ENCODE measurements around the gene LIMK2. TPM values are rescaled to one million over a fixed set of nuclear protein-coding genes. Genes with fewer than 3 reads are reported as not detected.

Gene LIMK2
- total RNA-seq, 1 experiment from 2014 or later: 6.8 TPM

GRCh38 chr22:31272522-31273446 is 60.7 kb downstream of the LIMK2 start:
- peak; percentile 65 for DNase-seq (ENCODE audit: low read depth)

DNA sequence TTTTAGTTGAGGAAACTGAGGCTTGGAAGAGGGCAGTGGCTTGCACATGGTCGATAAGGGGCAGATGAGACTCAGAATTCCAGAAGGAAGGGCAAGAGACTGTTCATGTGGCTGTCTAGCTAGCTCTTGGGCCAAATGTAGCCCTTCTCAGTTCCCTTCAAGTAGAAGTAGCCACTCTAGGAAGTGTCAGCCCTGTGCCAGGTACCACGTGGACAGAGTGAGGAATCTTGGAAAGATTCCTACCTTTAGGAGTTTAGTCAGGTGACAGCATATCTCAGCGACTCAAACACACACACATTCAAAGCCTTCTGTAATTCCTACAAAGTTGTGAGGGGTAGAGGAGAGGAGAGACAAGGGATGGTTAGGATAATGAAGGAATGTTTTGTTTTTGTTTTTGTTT is 61.9 kb downstream of the LIMK2 start:
- DNase-seq (ENCODE audit: low read depth): no peak

- DNase-seq (ENCODE audit: low read depth): no peak
Measured at GRCh38 chr22:31275018-31275417, 62.9 kb downstream of the LIMK2 start.

GRCh38 chr22:31275576-31275975 is 63.5 kb downstream of the LIMK2 start:
- no peak for DNase-seq (ENCODE audit: low read depth)

GRCh38 chr22:31276426-31277167 is 64.5 kb downstream of the LIMK2 start:
- no peak for DNase-seq (ENCODE audit: low read depth)

GRCh38 chr22:31277741-31278140 is 65.6 kb downstream of the LIMK2 start:
- no peak for DNase-seq (ENCODE audit: low read depth)

- no peak for DNase-seq (ENCODE audit: low read depth)
Measured at GRCh38 chr22:31278151-31278621, 66.1 kb downstream of the LIMK2 start.

DNA sequence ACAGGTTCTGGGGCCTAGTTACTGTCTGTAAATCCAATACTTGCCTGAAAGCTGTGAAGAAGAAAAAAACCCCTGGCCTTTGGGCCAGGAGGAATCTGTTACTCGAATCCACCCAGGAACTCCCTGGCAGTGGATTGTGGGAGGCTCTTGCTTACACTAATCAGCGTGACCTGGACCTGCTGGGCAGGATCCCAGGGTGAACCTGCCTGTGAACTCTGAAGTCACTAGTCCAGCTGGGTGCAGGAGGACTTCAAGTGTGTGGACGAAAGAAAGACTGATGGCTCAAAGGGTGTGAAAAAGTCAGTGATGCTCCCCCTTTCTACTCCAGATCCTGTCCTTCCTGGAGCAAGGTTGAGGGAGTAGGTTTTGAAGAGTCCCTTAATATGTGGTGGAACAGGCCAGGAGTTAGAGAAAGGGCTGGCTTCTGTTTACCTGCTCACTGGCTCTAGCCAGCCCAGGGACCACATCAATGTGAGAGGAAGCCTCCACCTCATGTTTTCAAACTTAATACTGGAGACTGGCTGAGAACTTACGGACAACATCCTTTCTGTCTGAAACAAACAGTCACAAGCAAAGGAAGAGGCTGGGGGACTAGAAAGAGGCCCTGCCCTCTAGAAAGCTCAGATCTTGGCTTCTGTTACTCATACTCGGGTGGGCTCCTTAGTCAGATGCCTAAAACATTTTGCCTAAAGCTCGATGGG is 66.7 kb downstream of the LIMK2 start:
- DNase-seq (ENCODE audit: low read depth): no peak

DNA sequence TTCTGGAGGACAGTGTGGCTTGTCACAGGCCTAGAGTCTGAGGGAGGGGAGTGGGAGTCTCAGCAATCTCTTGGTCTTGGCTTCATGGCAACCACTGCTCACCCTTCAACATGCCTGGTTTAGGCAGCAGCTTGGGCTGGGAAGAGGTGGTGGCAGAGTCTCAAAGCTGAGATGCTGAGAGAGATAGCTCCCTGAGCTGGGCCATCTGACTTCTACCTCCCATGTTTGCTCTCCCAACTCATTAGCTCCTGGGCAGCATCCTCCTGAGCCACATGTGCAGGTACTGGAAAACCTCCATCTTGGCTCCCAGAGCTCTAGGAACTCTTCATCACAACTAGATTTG is 67.2 kb downstream of the LIMK2 start:
- no peak for DNase-seq (ENCODE audit: low read depth)

DNA sequence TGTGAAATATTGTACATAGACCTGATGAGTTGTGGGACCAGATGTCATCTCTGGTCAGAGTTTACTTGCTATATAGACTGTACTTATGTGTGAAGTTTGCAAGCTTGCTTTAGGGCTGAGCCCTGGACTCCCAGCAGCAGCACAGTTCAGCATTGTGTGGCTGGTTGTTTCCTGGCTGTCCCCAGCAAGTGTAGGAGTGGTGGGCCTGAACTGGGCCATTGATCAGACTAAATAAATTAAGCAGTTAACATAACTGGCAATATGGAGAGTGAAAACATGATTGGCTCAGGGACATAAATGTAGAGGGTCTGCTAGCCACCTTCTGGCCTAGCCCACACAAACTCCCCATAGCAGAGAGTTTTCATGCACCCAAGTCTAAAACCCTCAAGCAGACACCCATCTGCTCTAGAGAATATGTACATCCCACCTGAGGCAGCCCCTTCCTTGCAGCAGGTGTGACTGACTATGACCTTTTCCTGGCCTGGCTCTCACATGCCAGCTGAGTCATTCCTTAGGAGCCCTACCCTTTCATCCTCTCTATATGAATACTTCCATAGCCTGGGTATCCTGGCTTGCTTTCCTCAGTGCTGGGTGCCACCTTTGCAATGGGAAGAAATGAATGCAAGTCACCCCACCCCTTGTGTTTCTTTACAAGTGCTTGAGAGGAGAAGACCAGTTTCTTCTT is 67.9 kb downstream of the LIMK2 start:
- DNase-seq (ENCODE audit: low read depth): no peak

GRCh38 chr22:31281733-31282132 is 69.6 kb downstream of the LIMK2 start:
- no peak for DNase-seq (ENCODE audit: low read depth)

- no peak for DNase-seq (ENCODE audit: low read depth)
Measured at GRCh38 chr22:31282748-31283468, 70.8 kb downstream of the LIMK2 start.

GRCh38 chr22:31284281-31285155 is 72.4 kb downstream of the LIMK2 start:
- DNase-seq (ENCODE audit: low read depth): no peak

GRCh38 chr22:31286360-31287255 is 74.5 kb downstream of the LIMK2 start:
- DNase-seq (ENCODE audit: low read depth): no peak

- DNase-seq (ENCODE audit: low read depth): no peak
Measured at GRCh38 chr22:31287818-31288495, 75.9 kb downstream of the LIMK2 start.

- DNase-seq (ENCODE audit: low read depth): no peak
Measured at GRCh38 chr22:31288496-31289240, 76.6 kb downstream of the LIMK2 start.

GRCh38 chr22:31289344-31289743 is 77.2 kb downstream of the LIMK2 start:
- no peak for DNase-seq (ENCODE audit: low read depth)
